Omental fat pad (tissue), 4 donors: ENCODE measurements around the gene UBAC1. TPM values are rescaled to one million over a fixed set of nuclear protein-coding genes. Genes with fewer than 3 reads are reported as not detected.

Source experiments
- ATAC-seq: fragments of 150-250 bp; one replicate; pipeline ENCODE4 v1.9.1; 2016; ENCODE audit warnings: mild to moderate bottlenecking, moderate library complexity; ENCODE audit not compliant: low FRiP score
- DNase-seq: peaks from one replicate; pipeline ENCODE4 v3.0.0-alpha.2; 2019; ENCODE audit warnings: low spot score
- CTCF ChIP-seq, 3 donors: fragments of 450-650 bp; IDR thresholded peaks; one replicate each; pipeline ENCODE4 v1.5.1; 2016 to 2017; ENCODE audit warnings: antibody characterized with exemption in 3 of 3, mild to moderate bottlenecking in 3 of 3, moderate library complexity in 2 of 3
- total RNA-seq, 4 donors: library from RNA; depleted of rRNA; stranded (reverse); fragments of >200 nt; gene quantifications; one replicate each; pipeline ENCODE4 v1.1.0, GENCODE V29; 2016

Gene UBAC1, protein sequence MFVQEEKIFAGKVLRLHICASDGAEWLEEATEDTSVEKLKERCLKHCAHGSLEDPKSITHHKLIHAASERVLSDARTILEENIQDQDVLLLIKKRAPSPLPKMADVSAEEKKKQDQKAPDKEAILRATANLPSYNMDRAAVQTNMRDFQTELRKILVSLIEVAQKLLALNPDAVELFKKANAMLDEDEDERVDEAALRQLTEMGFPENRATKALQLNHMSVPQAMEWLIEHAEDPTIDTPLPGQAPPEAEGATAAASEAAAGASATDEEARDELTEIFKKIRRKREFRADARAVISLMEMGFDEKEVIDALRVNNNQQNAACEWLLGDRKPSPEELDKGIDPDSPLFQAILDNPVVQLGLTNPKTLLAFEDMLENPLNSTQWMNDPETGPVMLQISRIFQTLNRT
- total RNA-seq, result 10 to 100 TPM; 28.4 to 56.7 (median 34.6) TPM

- peak in 1 of 3 donors; percentile 47 for TF ChIP-seq CTCF (IDR thresholded peaks at IDR 0.05)
- peak; percentile 96 for ATAC-seq
- DNase-seq, result peak; percentile 77
Measured at GRCh38 chr9:135961277-135961715, at the start of gene UBAC1. Gene UBAC1, minus strand, starts transcription at chr9:135961373. Its CDS starts 211 bp downstream, at chr9:135961162.

- ATAC-seq (no peak), DNase-seq (no peak)
- TF ChIP-seq CTCF (IDR thresholded peaks at IDR 0.05), result no peak
Measured at GRCh38 chr9:136010615-136011361, 49.6 kb upstream of the UBAC1 start.

DNA sequence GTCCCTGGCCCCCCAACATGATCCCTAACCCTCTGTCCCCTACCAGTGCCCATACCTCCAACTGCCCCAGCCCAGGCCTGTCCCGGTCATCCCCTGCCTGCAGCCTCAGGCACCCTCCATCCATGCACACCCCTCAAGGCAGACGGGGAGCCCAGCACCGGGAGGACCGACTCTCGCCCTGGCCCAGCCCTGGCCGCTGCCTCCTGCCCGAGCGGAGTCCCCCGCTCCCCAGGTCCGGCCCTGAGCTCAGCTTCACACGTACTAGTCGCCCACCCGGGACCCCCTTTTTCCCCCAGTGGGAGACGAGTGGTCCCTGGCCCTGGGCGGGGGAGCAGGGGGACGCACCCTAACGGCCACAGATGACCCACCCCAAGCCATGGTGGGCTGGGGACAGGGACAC lies 49.0 kb upstream of the UBAC1 start:
- no peak for ATAC-seq

DNA sequence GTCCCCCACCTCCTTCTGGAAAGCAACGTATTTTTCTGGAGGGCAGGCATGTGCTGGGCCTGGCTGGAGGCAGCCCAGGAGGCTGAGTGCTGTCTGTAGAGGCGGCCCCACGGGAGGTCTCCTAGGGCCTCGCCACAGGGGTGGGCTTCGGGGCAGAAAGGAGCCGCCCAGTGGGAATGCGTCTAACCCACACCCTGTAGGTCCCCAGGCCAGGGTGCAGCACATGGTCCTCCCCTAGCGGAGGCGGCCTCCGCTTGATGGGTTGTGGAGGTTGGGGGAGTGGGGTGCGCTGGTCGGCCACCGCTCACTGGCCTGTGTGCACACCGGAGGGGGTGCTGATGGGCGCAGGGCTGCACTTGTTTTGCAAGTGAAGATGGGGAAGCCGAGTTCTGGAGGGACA lies 48.3 kb upstream of the UBAC1 start:
- ATAC-seq (no peak), DNase-seq (no peak)
- no peak for TF ChIP-seq CTCF (IDR thresholded peaks at IDR 0.05)

More for the DNA sequence above, 49.0 kb upstream of the UBAC1 start:
- DNase-seq, result no peak
- no peak for TF ChIP-seq CTCF (IDR thresholded peaks at IDR 0.05)

DNA sequence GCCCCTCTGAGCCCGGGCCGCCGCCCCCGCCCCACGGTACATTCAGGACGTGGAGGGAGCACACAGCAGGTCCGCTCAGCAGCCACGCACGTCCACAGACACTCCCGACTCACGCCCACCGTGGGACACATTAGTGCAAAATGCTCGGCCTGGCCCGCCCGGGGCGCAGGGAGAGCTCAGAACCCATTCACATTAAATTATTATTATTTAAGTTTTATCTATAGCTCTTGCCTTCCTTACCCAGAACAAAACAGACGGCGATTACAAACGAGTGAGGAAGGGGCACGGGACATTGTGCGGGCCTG lies 47.5 kb upstream of the UBAC1 start:
- no peak for DNase-seq
- no peak for ATAC-seq
- TF ChIP-seq CTCF (IDR thresholded peaks at IDR 0.05), result no peak

GRCh38 chr9:136007934-136008692 lies 46.9 kb upstream of the UBAC1 start:
- DNase-seq (no peak), ATAC-seq (no peak)
- no peak for TF ChIP-seq CTCF (IDR thresholded peaks at IDR 0.05)
